CD4-positive, alpha-beta T cell (primary cell): ENCODE measurements around the gene CCM2L. TPM values are rescaled to one million over a fixed set of nuclear protein-coding genes. Genes with fewer than 3 reads are reported as not detected.

Experiments used
- ATAC-seq: fragments of 200-7000 bp; cut with Tn5 transposase; one replicate; pipeline ENCODE4 v1.10.0; 2022; ENCODE audit warnings: mild to moderate bottlenecking; ENCODE audit not compliant: poor library complexity
- CTCF ChIA-PET: fragments of 350-600 bp; sonication (Branson Sonifier 250); formaldehyde crosslinking; loops from one replicate; lab custom pipeline; 2021; ENCODE audit warnings: antibody characterized with exemption, inconsistent platforms; lab: Charles Lee
- POLR2A ChIA-PET: fragments of 350-600 bp; sonication (Branson Sonifier 250); formaldehyde crosslinking; loops from one replicate; lab custom pipeline; 2021; ENCODE audit warnings: antibody characterized with exemption, inconsistent platforms; lab: Charles Lee
- DNase-seq, 14 experiments: peaks; one replicate each; pipeline ENCODE4 v3.0.0-alpha.2; 2013 to 2020; ENCODE audit warnings: mixed read lengths in 2 of 14
- H3K27ac ChIP-seq, 2 donors: one replicate each; pipeline versions ENCODE4 v1.5.1 to v1.7.0; 2013; ENCODE audit warnings: low read length in 2 of 2, low read depth in 1 of 2, mild to moderate bottlenecking in 1 of 2
- H3K27me3 ChIP-seq, 2 experiments: 1 replicate in 1 of 2; 2 replicates in 1 of 2; pipeline versions ENCODE4 v1.6.1 to v1.7.0; 2013; ENCODE audit warnings: low read length in 2 of 2, control low read depth in 1 of 2, mild to moderate bottlenecking in 1 of 2, moderate library complexity in 1 of 2; ENCODE audit not compliant: insufficient read depth in 2 of 2, control insufficient read depth in 1 of 2
- H3K36me3 ChIP-seq: one replicate; pipeline ENCODE4 v1.6.1; 2013; ENCODE audit warnings: low read length, control low read depth; ENCODE audit not compliant: insufficient read depth
- H3K4me1 ChIP-seq: one replicate; pipeline ENCODE4 v1.6.1; 2013; ENCODE audit warnings: low read length, control low read depth; ENCODE audit not compliant: insufficient read depth
- H3K4me3 ChIP-seq: one replicate; pipeline ENCODE4 v1.5.1; 2013; ENCODE audit warnings: mild to moderate bottlenecking, low read length, moderate library complexity
- H3K9me3 ChIP-seq, 2 experiments: 1 replicate in 1 of 2; 2 replicates in 1 of 2; pipeline versions ENCODE4 v1.6.1 to v1.7.0; 2013; ENCODE audit warnings: low read length in 2 of 2, mild to moderate bottlenecking in 2 of 2, control low read depth in 1 of 2, moderate library complexity in 1 of 2; ENCODE audit not compliant: control insufficient read depth in 1 of 2, insufficient read depth in 1 of 2
- H3K27ac Mint-ChIP-seq: one replicate; pipeline ENCODE4 v1.8.0; 2020; ENCODE audit warnings: mixed read lengths
- H3K27me3 Mint-ChIP-seq: one replicate; pipeline ENCODE4 v1.8.0; 2021; ENCODE audit warnings: mixed read lengths
- H3K36me3 Mint-ChIP-seq: one replicate; pipeline ENCODE4 v1.8.0; 2021; ENCODE audit warnings: low read depth, mixed read lengths
- H3K4me1 Mint-ChIP-seq: one replicate; pipeline ENCODE4 v1.8.0; 2021; ENCODE audit warnings: low read depth, mixed read lengths
- H3K4me3 Mint-ChIP-seq: one replicate; pipeline ENCODE4 v1.8.0; 2020; ENCODE audit warnings: mild to moderate bottlenecking, mixed read lengths
- H3K9me3 Mint-ChIP-seq: one replicate; pipeline ENCODE4 v1.8.0; 2020; ENCODE audit warnings: mixed read lengths
- intact Hi-C, 2 experiments: fragments of 100-400 bp; cut with DNase I in 1 of 2; cut with micrococcal nuclease in 1 of 2; formaldehyde crosslinking; loops; one replicate each; pipeline versions ENCODE4 v1.15.1 to v1.9.0; 2023 to 2025; cut with DNase I, micrococcal nuclease
- total RNA-seq, 174 experiments: library from RNA in 2 of 174; stranded (reverse) in 2 of 174; gene quantifications; one replicate each; pipeline ENCODE4 v1.2.3 and lab custom pipeline; 2021 to 2026
- TF ChIP-seq, protein P1 (sequence below): fragments of 200-600 bp; IDR thresholded peaks from one replicate; pipeline ENCODE4 v1.8.0; 2022; ENCODE audit warnings: antibody characterized with exemption, mild to moderate bottlenecking

The CCM2L gene
- total RNA-seq, 2 experiments from 2014 or later, result not detected

DNA sequence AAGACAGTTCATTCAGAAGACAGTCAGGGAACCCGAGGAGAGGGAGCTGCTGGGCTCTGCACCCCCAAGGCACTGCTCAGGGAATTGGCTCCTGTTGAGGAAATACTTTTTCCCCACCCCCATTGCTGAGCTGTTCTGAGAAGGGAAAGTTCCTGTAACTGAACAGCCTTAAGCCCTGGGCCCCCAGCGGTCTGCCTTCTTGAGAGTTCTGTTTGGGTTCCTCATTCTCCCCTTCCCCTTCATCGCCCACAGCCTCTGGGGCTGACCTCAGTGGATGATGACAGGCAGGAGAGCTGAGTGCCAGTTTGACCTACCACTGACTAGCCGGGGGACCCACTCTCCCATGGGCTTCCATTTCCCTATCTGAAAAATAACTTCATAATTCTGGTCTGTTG lies 52.5 kb downstream of the CCM2L start:
- H3K4me1 ChIP-seq, result no peaks in the 10 kb centered on the region
- intact Hi-C loops, result no loop called here
- CTCF ChIA-PET, result no interaction called here

DNA sequence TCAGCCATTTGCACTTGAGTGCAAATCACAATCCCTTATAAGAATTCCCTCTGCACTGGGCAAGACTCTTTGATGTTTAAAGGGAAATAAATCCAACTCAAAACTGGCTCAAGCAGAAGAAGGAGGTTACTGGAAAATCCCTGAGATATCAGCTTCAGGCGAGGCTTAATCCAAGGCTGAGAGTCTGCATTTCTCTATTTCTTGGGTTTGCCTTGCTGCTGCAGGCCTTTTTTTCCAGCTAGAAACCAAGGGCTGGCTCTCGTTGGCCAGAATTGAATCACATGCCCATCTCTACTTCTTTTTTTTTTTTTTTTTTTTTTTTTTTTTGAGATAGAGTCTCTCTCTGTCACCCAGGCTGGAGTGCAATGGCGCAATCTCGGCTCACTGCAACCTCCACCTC lies 53.5 kb downstream of the CCM2L start:
- no peak overlapping the region for H3K4me3 ChIP-seq
- H3K4me1 Mint-ChIP-seq, result no peaks in the 10 kb centered on the region
- no peak overlapping the region for H3K27ac ChIP-seq
- ATAC-seq (no peak), DNase-seq (peak in 2 of 14 experiments; percentile 29 to 37)
- H3K27ac Mint-ChIP-seq, result no peak overlapping the region
- no peaks in the 10 kb centered on the region for H3K4me1 ChIP-seq
- no peak overlapping the region for H3K4me3 Mint-ChIP-seq
- ChIA-PET POLR2A (interaction anchor here (0.6 kb wide), 1 partner anchor 15 kb away, joined by 3 read pairs; no protein-coding TSS in a partner anchor), CTCF (interaction anchor here (0.7 kb wide), 1 partner anchor 135 kb away, joined by 3 read pairs; no protein-coding TSS in a partner anchor)
- no peaks in the 10 kb centered on the region for H3K36me3 Mint-ChIP-seq
- no peaks in the 10 kb centered on the region for H3K9me3 ChIP-seq
- H3K27me3 Mint-ChIP-seq, result peaks cover 45% of the 10 kb centered on the region
- intact Hi-C loops, result no loop called here
- H3K9me3 Mint-ChIP-seq, result no peaks in the 10 kb centered on the region
- TF ChIP-seq, protein P1, sequence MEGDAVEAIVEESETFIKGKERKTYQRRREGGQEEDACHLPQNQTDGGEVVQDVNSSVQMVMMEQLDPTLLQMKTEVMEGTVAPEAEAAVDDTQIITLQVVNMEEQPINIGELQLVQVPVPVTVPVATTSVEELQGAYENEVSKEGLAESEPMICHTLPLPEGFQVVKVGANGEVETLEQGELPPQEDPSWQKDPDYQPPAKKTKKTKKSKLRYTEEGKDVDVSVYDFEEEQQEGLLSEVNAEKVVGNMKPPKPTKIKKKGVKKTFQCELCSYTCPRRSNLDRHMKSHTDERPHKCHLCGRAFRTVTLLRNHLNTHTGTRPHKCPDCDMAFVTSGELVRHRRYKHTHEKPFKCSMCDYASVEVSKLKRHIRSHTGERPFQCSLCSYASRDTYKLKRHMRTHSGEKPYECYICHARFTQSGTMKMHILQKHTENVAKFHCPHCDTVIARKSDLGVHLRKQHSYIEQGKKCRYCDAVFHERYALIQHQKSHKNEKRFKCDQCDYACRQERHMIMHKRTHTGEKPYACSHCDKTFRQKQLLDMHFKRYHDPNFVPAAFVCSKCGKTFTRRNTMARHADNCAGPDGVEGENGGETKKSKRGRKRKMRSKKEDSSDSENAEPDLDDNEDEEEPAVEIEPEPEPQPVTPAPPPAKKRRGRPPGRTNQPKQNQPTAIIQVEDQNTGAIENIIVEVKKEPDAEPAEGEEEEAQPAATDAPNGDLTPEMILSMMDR, result no peak
- no peaks in the 10 kb centered on the region for H3K36me3 ChIP-seq
- peaks cover 10% of the 10 kb centered on the region in 2 experiments for H3K27me3 ChIP-seq

More for the DNA sequence above, 52.5 kb downstream of the CCM2L start:
- DNase-seq (peak in 3 of 14 experiments; percentile 35 to 67 (median 61)), ATAC-seq (no peak)
- H3K36me3 ChIP-seq, result no peaks in the 10 kb centered on the region
- no peak overlapping the region for H3K27ac ChIP-seq
- peaks cover 10 to 17% of the 10 kb centered on the region in 2 experiments for H3K27me3 ChIP-seq
- H3K4me3 ChIP-seq, result no peak overlapping the region
- POLR2A ChIA-PET, result no interaction called here
- Mint-ChIP-seq H3K27me3 (peaks cover 54% of the 10 kb centered on the region), H3K4me3 (no peak overlapping the region), H3K4me1 (no peaks in the 10 kb centered on the region), H3K27ac (no peak overlapping the region), H3K9me3 (no peaks in the 10 kb centered on the region), H3K36me3 (no peaks in the 10 kb centered on the region)
- TF ChIP-seq, protein P1, result no peak
- no peaks in the 10 kb centered on the region for H3K9me3 ChIP-seq

DNA sequence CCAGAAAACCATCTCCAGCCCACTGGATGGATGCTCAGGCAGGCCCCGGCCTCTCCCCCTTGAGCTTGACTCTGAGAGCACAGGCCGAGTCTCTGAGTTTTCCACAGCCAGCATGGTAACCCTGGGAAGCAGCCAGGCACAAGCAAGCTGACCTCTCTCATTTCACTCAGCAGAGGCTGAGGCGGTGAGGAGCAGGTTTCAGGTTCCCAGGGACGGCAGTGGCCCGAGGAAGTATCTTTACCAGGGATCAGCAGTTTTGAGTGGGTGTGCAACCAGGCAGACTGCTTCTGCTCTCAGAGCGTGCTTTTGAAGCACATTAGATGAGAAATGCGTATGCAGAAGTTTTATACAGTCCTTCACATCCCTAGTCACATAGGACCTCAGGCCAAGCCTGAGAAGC lies 54.4 kb downstream of the CCM2L start:
- ATAC-seq (no peak), DNase-seq (no peak)
- no peaks in the 10 kb centered on the region for H3K4me1 Mint-ChIP-seq
- H3K9me3 ChIP-seq, result no peaks in the 10 kb centered on the region
- no peak overlapping the region for H3K4me3 Mint-ChIP-seq
- H3K36me3 ChIP-seq, result no peaks in the 10 kb centered on the region
- no peaks in the 10 kb centered on the region for H3K9me3 Mint-ChIP-seq
- H3K4me3 ChIP-seq, result no peak overlapping the region
- TF ChIP-seq, protein P1, result no peak
- H3K4me1 ChIP-seq, result no peaks in the 10 kb centered on the region
- no peak overlapping the region for H3K27ac ChIP-seq
- CTCF ChIA-PET, result no interaction called here
- H3K27me3 ChIP-seq, result peaks cover 7% of the 10 kb centered on the region in 2 experiments
- H3K27ac Mint-ChIP-seq, result no peak overlapping the region
- POLR2A ChIA-PET, result no interaction called here
- H3K27me3 Mint-ChIP-seq, result peaks cover 37% of the 10 kb centered on the region
- intact Hi-C loops, result no loop called here
- no peaks in the 10 kb centered on the region for H3K36me3 Mint-ChIP-seq
